Right cardiac atrium (tissue), 5 donors: ENCODE measurements around the gene SPATA18. TPM values are rescaled to one million over a fixed set of nuclear protein-coding genes. Genes with fewer than 3 reads are reported as not detected.

ENCODE experiments used
- ATAC-seq, 2 donors: fragments of 200-7000 bp; cut with Tn5 transposase; one replicate each; pipeline versions ENCODE4 v1.8.0 to v1.9.1; 2020; ENCODE audit warnings: moderate library complexity in 2 of 2, mild to moderate bottlenecking in 1 of 2
- DNase-seq, 3 donors: peaks; one replicate each; pipeline ENCODE4 v3.0.0-alpha.2; 2020
- H3K27ac ChIP-seq: one replicate; pipeline ENCODE4 v1.5.1; 2013; ENCODE audit warnings: mild to moderate bottlenecking, low read length, control low read depth, moderate library complexity
- H3K27me3 ChIP-seq: one replicate; pipeline ENCODE4 v1.6.1; 2013; ENCODE audit not compliant: control insufficient read depth, insufficient read depth
- H3K4me1 ChIP-seq: one replicate; pipeline ENCODE4 v1.6.1; 2013; ENCODE audit warnings: low read length; ENCODE audit not compliant: control insufficient read depth, insufficient read depth
- H3K4me3 ChIP-seq: one replicate; pipeline ENCODE4 v1.5.1; 2013; ENCODE audit warnings: low read length, control low read depth
- H3K9me3 ChIP-seq: one replicate; pipeline ENCODE4 v1.6.1; 2013; ENCODE audit warnings: low read length; ENCODE audit not compliant: control insufficient read depth
- WGBS: extraction: QIAGEN DNeasy Blood & Tissue Kit; methylation state at CpG from one replicate; pipeline ENCODE4 v1.1.7; 2013; 5-methylcytosine and 5-hydroxymethylcytosine counted together
- intact Hi-C, 4 donors: fragments of 100-400 bp; cut with DNase I; formaldehyde crosslinking; loops; one replicate each; pipeline versions ENCODE4 v1.11.0 to v1.14.0; 2022 to 2023
- polyA plus RNA-seq: library from polyadenylated mRNA; stranded (reverse); fragments of 200-250 nt; gene quantifications from one replicate; pipeline ENCODE4 v1.2.3, GENCODE V29; 2013
- total RNA-seq, 4 donors: library from RNA; stranded (reverse); fragmentation: NEBNext Ultra II Directional; extraction: Animal tissue kit (Norgen Biotek cat#: 25700); gene quantifications; one replicate each; pipeline ENCODE4 v1.2.1, GENCODE V29; 2021
- donor health status: healthy with polysubstance abuse.
- donor health status: DM: no; HTN: yes; CAD: no.
- donor health status: DM: no; HTN: no; CAD: no.
- donor health status: DM: no; HTN: yes; CAD: no; lungs with severe emphysema.
- donor health status: DM: yes; HTN: yes; CAD: no.

The SPATA18 gene
- total and polyA plus RNA-seq, 5 donors, result 0.52 to 3.1 (median 2.5) TPM

DNA sequence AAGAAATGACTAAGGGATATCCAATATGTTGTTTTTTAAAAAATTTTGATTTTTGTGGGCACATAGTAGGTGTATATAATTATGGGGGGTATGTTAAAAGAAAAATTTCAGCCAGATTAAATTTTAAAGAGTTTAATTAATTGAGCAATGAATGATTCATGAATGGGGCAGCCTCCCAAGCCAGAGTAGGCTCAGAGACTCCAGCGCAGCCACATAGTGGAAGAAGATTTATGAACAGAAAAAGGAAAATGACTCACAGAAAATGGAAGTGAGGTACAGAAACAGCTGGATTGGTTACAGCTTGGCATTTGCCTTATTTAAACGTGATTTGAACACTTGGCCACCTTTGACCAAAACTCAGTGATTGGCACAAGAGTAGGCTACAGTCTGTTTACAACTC, 91.7 kb downstream of the SPATA18 start:
- DNase-seq (no peak), ATAC-seq (no peak)
- Histone ChIP-seq H3K9me3 (no peaks in the 10 kb centered on the region), H3K4me1 (no peaks in the 10 kb centered on the region), H3K27me3 (no peaks in the 10 kb centered on the region), H3K4me3 (no peak overlapping the region), H3K27ac (no peak overlapping the region)
- WGBS, result 64% methylated on average over 2 of the region's 2 CpGs
- intact Hi-C loops, result no loop called here

DNA sequence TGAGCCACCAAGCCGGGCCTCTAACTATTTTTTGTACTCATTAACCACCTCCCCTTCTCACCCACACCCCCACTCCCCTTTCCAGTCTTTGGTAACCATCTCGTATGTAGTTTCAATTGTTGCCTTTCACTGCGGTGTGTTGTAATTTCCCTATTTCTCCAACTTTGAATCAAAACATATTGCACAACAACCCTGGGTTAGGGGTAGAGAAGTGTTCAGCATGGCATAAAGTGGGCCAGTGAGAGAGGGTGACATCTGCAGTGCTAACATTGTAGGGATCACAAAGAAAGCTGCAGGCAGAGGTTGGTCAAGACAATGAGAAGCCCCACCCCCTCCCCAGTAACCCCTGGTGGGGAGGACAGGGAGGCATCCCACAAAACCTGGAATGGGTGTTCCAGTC, 92.7 kb downstream of the SPATA18 start:
- Histone ChIP-seq H3K27ac (no peak overlapping the region), H3K4me3 (no peak overlapping the region), H3K27me3 (no peaks in the 10 kb centered on the region), H3K9me3 (no peaks in the 10 kb centered on the region), H3K4me1 (no peaks in the 10 kb centered on the region)
- intact Hi-C loops, result no loop called here
- 73% methylated on average over 3 of the region's 3 CpGs for WGBS
- no peak for DNase-seq
- peak in 1 of 2 donors; percentile 33 for ATAC-seq

- DNase-seq (no peak), ATAC-seq (peak; percentile 43 to 91)
- no peaks in the 10 kb centered on the region for H3K27me3 ChIP-seq
- H3K4me3 ChIP-seq, result no peak overlapping the region
- intact Hi-C loops, result no loop called here
- H3K9me3 ChIP-seq, result no peaks in the 10 kb centered on the region
- H3K4me1 ChIP-seq, result no peaks in the 10 kb centered on the region
- 65% methylated on average over 7 of the region's 7 CpGs for WGBS
- H3K27ac ChIP-seq, result no peak overlapping the region
Measured at GRCh38 chr4:52144372-52144771, 93.3 kb downstream of the SPATA18 start.

Other genes starting within 250 kb of the SPATA18 start
- gene DCUN1D4, start 208.2 kb upstream of the SPATA18 start, total RNA-seq, result 10 to 100 TPM; 53.7 to 60.6 (median 56.8) TPM
- 15.4 TPM for gene DCUN1D4, start 208.2 kb upstream of the SPATA18 start, polyA plus RNA-seq
- under 1 TPM; 0.29 to 0.74 (median 0.49) TPM for gene LRRC66, start 30.9 kb upstream of the SPATA18 start, total RNA-seq
- gene LRRC66, start 30.9 kb upstream of the SPATA18 start, polyA plus RNA-seq, result 0.23 TPM
- 100 to 1,000 TPM in 2 of 4 donors, 10 to 100 TPM in 2; 90.9 to 107 (median 98.4) TPM for gene SGCB, start 13.0 kb upstream of the SPATA18 start, total RNA-seq
- 34.6 TPM for gene SGCB, start 13.0 kb upstream of the SPATA18 start, polyA plus RNA-seq